Activated CD8-positive, alpha-beta T cell treated with anti-CD3 and anti-CD28 coated beads for 36 hours (primary cell): ENCODE measurements around the gene SORL1. TPM values are rescaled to one million over a fixed set of nuclear protein-coding genes. Genes with fewer than 3 reads are reported as not detected.

Source experiments
- ATAC-seq: fragments of 200-7000 bp; cut with Tn5 transposase; one replicate; pipeline ENCODE4 v1.10.0; 2021; ENCODE audit warnings: mild to moderate bottlenecking, moderate library complexity
- CTCF ChIA-PET: fragments of 350-600 bp; sonication (Branson Sonifier 250); formaldehyde crosslinking; loops from one replicate; lab custom pipeline; 2021; ENCODE audit warnings: antibody characterized with exemption; lab: Charles Lee
- POLR2A ChIA-PET: fragments of 350-600 bp; sonication (Branson Sonifier 250); formaldehyde crosslinking; loops from one replicate; lab custom pipeline; 2021; ENCODE audit warnings: antibody characterized with exemption; lab: Charles Lee
- DNase-seq: peaks from one replicate; pipeline ENCODE4 v3.0.0-alpha.2; 2020
- H3K27ac Mint-ChIP-seq: one replicate; pipeline ENCODE4 v1.8.0; 2021; ENCODE audit warnings: mild to moderate bottlenecking, mixed read lengths
- H3K27me3 Mint-ChIP-seq: one replicate; pipeline ENCODE4 v1.8.0; 2021; ENCODE audit warnings: mixed read lengths
- H3K36me3 Mint-ChIP-seq: one replicate; pipeline ENCODE4 v1.8.0; 2021; ENCODE audit warnings: low read depth, mixed read lengths
- H3K4me1 Mint-ChIP-seq: one replicate; pipeline ENCODE4 v1.8.0; 2021; ENCODE audit warnings: low read depth, mixed read lengths
- H3K4me3 Mint-ChIP-seq: one replicate; pipeline ENCODE4 v1.8.0; 2021; ENCODE audit warnings: mild to moderate bottlenecking, moderate library complexity, mixed read lengths
- H3K9me3 Mint-ChIP-seq: one replicate; pipeline ENCODE4 v1.8.0; 2021; ENCODE audit warnings: mixed read lengths
- intact Hi-C: fragments of 100-400 bp; cut with micrococcal nuclease; formaldehyde crosslinking; loops from one replicate; pipeline ENCODE4 v1.10.0; 2022
- total RNA-seq, 2 experiments: library from RNA; stranded (reverse); gene quantifications; one replicate each; pipeline ENCODE4 v1.2.3, GENCODE V29; 2021
- TF ChIP-seq, protein P1 (sequence below): fragments of 200-600 bp; IDR thresholded peaks from one replicate; pipeline ENCODE4 v1.8.0; 2022; ENCODE audit warnings: antibody characterized with exemption, mild to moderate bottlenecking

The SORL1 gene
- total RNA-seq, 2 experiments from 2014 or later, result 61.1 to 64.6 TPM

DNA sequence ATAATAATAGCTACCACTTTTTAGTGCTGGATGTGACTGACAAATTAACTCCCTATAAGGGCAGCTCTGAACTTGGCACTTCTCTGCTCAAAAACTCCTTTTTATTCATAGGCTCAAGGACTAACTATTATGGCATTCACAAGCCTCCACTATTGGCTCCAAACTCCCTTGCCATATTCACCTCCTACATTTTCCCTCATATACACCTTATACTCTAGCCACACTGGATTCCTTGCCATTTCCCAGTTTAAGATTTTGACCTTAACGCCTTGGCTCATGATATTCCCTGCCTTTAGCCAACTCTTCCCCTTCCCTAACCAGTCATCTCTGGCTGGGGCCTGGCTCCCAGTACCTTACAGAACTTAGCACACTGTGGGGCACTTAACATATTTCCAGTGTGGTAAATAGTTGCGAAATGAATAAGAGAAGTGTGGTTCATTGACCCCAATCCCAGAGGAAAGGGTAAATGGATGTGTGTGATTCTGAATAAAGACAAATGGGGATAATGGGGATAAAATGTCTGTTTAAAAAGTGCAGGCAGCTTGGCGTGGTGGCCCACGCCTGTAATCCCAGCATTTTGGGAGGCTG is 40.0 kb upstream of the SORL1 start:
- Mint-ChIP-seq H3K4me1 (peaks cover 19% of the 10 kb centered on the region), H3K27ac (no peak overlapping the region), H3K4me3 (no peak overlapping the region), H3K27me3 (no peaks in the 10 kb centered on the region), H3K9me3 (no peaks in the 10 kb centered on the region), H3K36me3 (no peaks in the 10 kb centered on the region)
- TF ChIP-seq, protein P1, sequence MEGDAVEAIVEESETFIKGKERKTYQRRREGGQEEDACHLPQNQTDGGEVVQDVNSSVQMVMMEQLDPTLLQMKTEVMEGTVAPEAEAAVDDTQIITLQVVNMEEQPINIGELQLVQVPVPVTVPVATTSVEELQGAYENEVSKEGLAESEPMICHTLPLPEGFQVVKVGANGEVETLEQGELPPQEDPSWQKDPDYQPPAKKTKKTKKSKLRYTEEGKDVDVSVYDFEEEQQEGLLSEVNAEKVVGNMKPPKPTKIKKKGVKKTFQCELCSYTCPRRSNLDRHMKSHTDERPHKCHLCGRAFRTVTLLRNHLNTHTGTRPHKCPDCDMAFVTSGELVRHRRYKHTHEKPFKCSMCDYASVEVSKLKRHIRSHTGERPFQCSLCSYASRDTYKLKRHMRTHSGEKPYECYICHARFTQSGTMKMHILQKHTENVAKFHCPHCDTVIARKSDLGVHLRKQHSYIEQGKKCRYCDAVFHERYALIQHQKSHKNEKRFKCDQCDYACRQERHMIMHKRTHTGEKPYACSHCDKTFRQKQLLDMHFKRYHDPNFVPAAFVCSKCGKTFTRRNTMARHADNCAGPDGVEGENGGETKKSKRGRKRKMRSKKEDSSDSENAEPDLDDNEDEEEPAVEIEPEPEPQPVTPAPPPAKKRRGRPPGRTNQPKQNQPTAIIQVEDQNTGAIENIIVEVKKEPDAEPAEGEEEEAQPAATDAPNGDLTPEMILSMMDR, result no peak
- no peak for ATAC-seq
- POLR2A ChIA-PET, result interaction anchor here (0.6 to 0.9 kb wide), 2 partner anchors 9 to 86 kb away, joined by 3 read pairs; no protein-coding TSS in a partner anchor
- DNase-seq, result no peak
- intact Hi-C loops, result no loop called here
- CTCF ChIA-PET, result interaction anchor here (1.1 kb wide), 1 partner anchor 8 kb away, joined by 3 read pairs; no protein-coding TSS in a partner anchor

GRCh38 chr11:121412711-121413415 is 39.3 kb upstream of the SORL1 start:
- Mint-ChIP-seq H3K27me3 (no peaks in the 10 kb centered on the region), H3K9me3 (no peaks in the 10 kb centered on the region), H3K4me1 (peaks cover 25% of the 10 kb centered on the region), H3K4me3 (no peak overlapping the region), H3K36me3 (no peaks in the 10 kb centered on the region), H3K27ac (no peak overlapping the region)
- ATAC-seq, result no peak
- ChIA-PET CTCF (interaction anchor here (0.9 kb wide), 1 partner anchor 7 kb away, joined by 3 read pairs; no protein-coding TSS in a partner anchor), POLR2A (interaction anchor here (0.6 kb wide), 1 partner anchor 10 kb away, joined by 3 read pairs; no protein-coding TSS in a partner anchor)
- no peak for DNase-seq
- TF ChIP-seq, protein P1, result no peak
- intact Hi-C loops, result no loop called here

- intact Hi-C loops, result no loop called here
- POLR2A ChIA-PET, result interaction anchor here (0.8 kb wide), 1 partner anchor 11 kb away, joined by 3 read pairs; no protein-coding TSS in a partner anchor
These were observed 37.8 kb upstream of the SORL1 start for GRCh38 chr11:121414141-121414913.

GRCh38 chr11:121415856-121416255 is 36.3 kb upstream of the SORL1 start:
- Mint-ChIP-seq H3K36me3 (no peaks in the 10 kb centered on the region), H3K4me3 (no peak overlapping the region), H3K4me1 (peaks cover 43% of the 10 kb centered on the region), H3K27me3 (no peaks in the 10 kb centered on the region), H3K9me3 (no peaks in the 10 kb centered on the region), H3K27ac (no peak overlapping the region)
- DNase-seq, result no peak
- ChIA-PET POLR2A (no interaction called here), CTCF (no interaction called here)
- TF ChIP-seq, protein P1, result no peak
- intact Hi-C loops, result loop anchor here (5.0 kb wide), 1 partner anchor 46 kb away; no protein-coding TSS in a partner anchor
- ATAC-seq, result no peak

More at GRCh38 chr11:121414141-121414913, 37.8 kb upstream of the SORL1 start:
- H3K36me3 Mint-ChIP-seq, result no peaks in the 10 kb centered on the region
- TF ChIP-seq, protein P1, result no peak
- H3K4me3 Mint-ChIP-seq, result no peak overlapping the region
- no peaks in the 10 kb centered on the region for H3K27me3 Mint-ChIP-seq
- CTCF ChIA-PET, result interaction anchor here (0.9 to 1.0 kb wide), 2 partner anchors 8 to 9 kb away, joined by 3 read pairs; no protein-coding TSS in a partner anchor
- DNase-seq, result no peak
- peaks cover 37% of the 10 kb centered on the region for H3K4me1 Mint-ChIP-seq
- H3K27ac Mint-ChIP-seq, result no peak overlapping the region
- H3K9me3 Mint-ChIP-seq, result no peaks in the 10 kb centered on the region
- ATAC-seq, result no peak
